RPMI8226 (cell line): ENCODE data around the gene ANO9.
"Not testable (repeated sequence)": the region's sequence is repeated elsewhere in the genome, so short reads cannot be mapped to it uniquely, and the experiment has no call there.

ENCODE experiments used
- DNase-seq: peaks from one replicate; pipeline ENCODE4 v3.0.0-alpha.2; 2015

The ANO9 gene

GRCh38 chr11:452203-452744 is 10.5 kb upstream of the ANO9 start:
- no peak for DNase-seq

- no peak for DNase-seq
These were observed 9.9 kb upstream of the ANO9 start for GRCh38 chr11:451738-452137.

- peak; percentile 87 for DNase-seq
These were observed 9.1 kb upstream of the ANO9 start for GRCh38 chr11:450809-451451.

- peak; percentile 94 for DNase-seq
These were observed 8.3 kb upstream of the ANO9 start, which contains the start of gene PTDSS2 for GRCh38 chr11:449889-450808. Gene PTDSS2, plus strand, starts transcription at chr11:450279. Its CDS starts 177 bp downstream, at chr11:450456.

GRCh38 chr11:447923-448731 is 6.3 kb upstream of the ANO9 start:
- peak; percentile 92 for DNase-seq

GRCh38 chr11:446891-447290 is 5.1 kb upstream of the ANO9 start:
- peak; percentile 69 for DNase-seq

GRCh38 chr11:445765-446588 is 4.2 kb upstream of the ANO9 start:
- peak; percentile 15 for DNase-seq

GRCh38 chr11:444396-445144 is 2.8 kb upstream of the ANO9 start:
- no peak for DNase-seq

GRCh38 chr11:443542-444199 is 1.9 kb upstream of the ANO9 start:
- DNase-seq: no peak

GRCh38 chr11:442611-443081 is 835 bp upstream of the ANO9 start:
- DNase-seq: no peak

- peak; percentile 79 for DNase-seq
These were observed 781 bp downstream of the ANO9 start for GRCh38 chr11:441043-441417.

- DNase-seq: peak; percentile 54
These were observed 1.5 kb downstream of the ANO9 start for GRCh38 chr11:440065-441042.

- DNase-seq: no peak
These were observed 2.3 kb downstream of the ANO9 start for GRCh38 chr11:439315-440064.

- DNase-seq: no peak
These were observed 3.5 kb downstream of the ANO9 start for GRCh38 chr11:438101-438844.

- no peak for DNase-seq
These were observed 4.5 kb downstream of the ANO9 start for GRCh38 chr11:437228-437870.

- DNase-seq: not testable (repeated sequence)
These were observed 6.6 kb downstream of the ANO9 start for GRCh38 chr11:434999-435740.

- DNase-seq: no peak
These were observed 7.3 kb downstream of the ANO9 start for GRCh38 chr11:434496-434895.
